Hypothalamus (tissue), 51 donors: Measurements from ENCODE around the gene CDC27.
"Not testable (repeated sequence)": the region's sequence is repeated elsewhere in the genome, so short reads cannot be mapped to it uniquely, and the experiment has no call there.

Source experiments
- DNase-seq, 51 donors: peaks; one replicate each; lab custom pipeline; 2025; lab: John Stamatoyannopoulos, UW

The CDC27 gene

GRCh38 chr17:47220531-47220999, 31.5 kb upstream of the CDC27 start:
- no peak for DNase-seq

- DNase-seq: no peak
These were observed 30.8 kb upstream of the CDC27 start for GRCh38 chr17:47219621-47220475.

DNA sequence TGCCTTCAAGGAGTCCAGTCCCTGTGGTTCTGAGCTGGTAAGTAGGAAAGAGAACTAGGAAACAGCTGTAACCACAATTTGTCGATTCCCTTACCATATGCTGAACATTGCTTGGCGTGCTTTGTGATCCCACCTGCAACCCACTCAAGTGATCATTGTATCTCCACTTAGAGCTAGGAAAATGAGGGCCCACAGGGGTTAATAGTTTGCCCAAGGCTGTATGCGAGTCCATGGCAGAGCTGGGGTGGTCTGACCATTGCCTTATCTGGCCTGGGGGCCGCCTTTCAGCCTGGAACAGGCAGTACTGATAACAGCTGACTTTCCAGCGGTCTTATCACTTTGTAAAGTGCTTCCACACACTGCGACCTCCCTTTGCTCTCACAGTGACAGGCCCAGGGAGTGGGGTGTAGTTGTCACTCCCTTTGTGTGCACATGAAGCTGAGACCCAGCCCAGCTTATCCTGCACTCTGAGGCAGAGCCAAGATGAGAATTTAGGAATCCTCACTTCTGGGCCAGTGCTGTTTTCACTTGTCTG, 29.9 kb upstream of the CDC27 start:
- DNase-seq: no peak

- not testable (repeated sequence) for DNase-seq
These were observed 28.2 kb upstream of the CDC27 start for GRCh38 chr17:47217279-47217678.

- not testable (repeated sequence) for DNase-seq
These were observed 27.7 kb upstream of the CDC27 start for GRCh38 chr17:47216821-47217220.

- no peak for DNase-seq
These were observed 25.8 kb upstream of the CDC27 start for GRCh38 chr17:47214931-47215330.

DNA sequence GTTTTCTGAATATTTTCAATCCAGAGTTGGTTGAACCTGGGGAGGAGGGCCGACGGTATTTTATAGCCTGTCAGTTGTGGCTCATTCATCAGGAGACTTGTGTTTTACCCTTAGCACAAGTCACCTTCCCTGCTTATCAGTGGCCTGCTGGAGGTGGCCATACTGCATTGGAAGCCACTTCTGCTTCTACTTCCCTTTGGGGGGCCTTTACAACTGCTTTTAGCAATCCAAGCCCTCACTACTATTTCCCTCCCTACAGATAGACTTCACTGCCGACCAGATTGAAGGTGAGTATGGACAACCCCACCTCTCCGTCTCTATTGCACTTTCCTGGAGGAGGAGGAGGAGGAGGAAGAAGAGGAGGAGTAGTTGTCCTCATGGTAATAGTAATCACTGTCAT, 24.4 kb upstream of the CDC27 start:
- no peak for DNase-seq

DNA sequence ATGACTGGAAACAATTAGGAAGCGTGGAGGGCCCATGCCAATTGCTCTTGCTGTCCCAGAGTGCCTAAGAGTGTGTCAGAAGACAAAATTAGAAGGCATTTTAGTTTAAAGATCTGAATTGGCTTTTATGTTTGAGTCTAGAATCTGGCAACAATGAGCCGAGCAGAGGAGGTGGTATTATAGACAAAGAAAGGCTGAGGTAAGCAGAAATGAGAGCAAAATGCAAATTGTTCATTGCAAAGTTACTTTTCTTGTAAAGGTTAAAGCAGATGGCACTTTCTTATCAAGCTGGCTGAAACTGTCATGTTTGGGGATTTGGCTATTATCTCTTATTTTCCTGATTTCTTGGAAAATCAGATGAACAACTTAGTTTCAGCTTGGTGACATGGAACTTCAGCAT, 23.4 kb upstream of the CDC27 start:
- no peak for DNase-seq

DNA sequence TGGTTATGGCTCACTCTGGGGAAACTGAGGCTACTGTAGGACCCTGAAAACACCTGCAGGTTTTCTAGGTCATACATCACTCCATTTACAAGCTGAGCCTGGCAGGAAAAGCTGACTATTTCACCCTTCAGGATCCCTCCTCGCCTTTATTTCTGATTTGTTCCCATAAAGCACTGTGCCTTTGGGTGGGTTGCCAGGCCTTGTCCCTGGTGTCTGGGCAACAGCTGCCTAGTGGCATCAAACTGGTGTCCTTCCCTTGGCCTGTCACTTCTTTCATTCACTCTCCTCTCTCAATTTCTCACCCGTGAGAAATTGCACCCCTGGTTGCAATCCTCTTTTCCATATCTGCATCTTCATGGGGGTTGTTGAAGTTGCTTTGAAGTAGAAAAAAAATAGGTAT, 21.7 kb upstream of the CDC27 start:
- no peak for DNase-seq

DNA sequence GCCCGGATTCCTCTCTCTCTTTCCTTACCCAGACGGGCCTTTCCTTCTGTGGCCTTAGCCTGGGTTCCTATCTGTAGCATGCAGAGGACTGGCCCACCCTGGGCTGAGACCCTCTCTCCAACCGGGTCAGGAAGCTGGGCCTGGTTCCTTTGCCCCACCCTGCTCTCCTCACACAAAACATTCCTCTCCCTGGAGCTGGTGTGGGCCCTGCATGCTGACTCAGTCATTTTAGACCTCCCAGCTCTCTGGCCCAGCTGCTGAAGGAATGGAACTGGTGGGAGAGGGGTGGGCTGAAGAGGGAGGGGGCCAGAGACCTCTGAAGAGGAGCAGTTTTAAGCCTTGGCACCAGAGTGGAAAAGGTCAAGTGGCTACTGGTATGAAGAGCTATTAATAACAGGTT, 21.0 kb upstream of the CDC27 start:
- DNase-seq: no peak

DNA sequence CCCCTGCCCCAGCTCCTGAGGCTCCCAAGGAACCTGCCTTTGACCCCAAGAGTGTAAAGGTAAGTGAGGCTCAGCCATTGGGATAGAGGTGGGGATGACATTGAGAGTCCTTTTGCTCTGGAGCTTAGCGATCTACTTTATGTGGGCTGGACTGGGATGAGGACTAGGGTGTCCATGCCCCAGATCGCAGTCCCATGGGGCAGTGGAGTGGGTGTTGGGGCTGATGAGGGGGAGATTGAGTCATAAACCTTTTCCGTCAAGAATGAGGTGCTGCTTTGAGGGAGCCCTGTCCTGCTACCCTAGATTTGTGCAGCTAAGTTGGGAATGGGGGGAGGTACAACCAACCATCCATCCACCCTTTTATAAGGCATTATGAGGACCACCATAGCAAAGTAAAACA, 20.4 kb upstream of the CDC27 start:
- no peak for DNase-seq

DNA sequence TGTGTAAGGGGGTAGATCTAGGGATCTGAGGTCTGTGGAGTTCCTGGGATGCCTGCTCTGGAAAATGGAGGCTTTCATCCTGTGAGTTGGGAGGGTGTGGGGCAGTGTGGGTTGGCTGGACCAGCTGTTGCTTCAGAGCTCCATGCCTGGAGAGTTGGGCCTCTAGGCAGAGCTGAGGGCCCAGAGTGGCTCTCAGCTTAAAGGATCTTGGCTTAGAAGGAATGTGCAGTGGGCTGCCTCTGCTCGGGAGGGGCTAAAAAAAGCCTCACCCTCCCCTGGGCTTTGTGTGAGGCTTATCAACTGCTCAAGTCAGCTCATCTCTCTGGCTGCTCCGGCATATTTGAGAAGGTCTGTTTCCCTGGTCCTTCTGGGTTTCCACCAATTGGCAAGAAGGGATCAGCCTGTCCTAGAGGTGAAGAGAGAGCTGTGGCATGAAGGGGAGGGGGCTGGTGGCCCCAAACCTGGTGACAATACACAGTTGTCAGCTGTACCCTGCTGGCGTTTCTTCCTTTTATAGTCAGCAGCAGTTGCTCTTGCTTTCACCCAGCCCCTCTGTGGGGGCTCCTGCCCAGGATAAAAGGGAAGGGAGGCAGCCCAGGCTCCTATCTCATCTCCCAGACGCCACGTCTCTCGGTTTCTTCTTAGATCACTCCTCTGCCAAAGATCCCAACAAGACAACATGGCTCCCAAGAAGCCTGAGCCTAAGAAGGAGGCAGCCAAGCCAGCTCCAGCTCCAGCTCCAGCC, 19.8 kb upstream of the CDC27 start, which contains the start of gene MYL4:
TSS of gene MYL4 (plus strand) at position 605 of the 745 bp plus-strand sequence. CDS start at position 680, 75 bp downstream.
- DNase-seq: no peak

DNA sequence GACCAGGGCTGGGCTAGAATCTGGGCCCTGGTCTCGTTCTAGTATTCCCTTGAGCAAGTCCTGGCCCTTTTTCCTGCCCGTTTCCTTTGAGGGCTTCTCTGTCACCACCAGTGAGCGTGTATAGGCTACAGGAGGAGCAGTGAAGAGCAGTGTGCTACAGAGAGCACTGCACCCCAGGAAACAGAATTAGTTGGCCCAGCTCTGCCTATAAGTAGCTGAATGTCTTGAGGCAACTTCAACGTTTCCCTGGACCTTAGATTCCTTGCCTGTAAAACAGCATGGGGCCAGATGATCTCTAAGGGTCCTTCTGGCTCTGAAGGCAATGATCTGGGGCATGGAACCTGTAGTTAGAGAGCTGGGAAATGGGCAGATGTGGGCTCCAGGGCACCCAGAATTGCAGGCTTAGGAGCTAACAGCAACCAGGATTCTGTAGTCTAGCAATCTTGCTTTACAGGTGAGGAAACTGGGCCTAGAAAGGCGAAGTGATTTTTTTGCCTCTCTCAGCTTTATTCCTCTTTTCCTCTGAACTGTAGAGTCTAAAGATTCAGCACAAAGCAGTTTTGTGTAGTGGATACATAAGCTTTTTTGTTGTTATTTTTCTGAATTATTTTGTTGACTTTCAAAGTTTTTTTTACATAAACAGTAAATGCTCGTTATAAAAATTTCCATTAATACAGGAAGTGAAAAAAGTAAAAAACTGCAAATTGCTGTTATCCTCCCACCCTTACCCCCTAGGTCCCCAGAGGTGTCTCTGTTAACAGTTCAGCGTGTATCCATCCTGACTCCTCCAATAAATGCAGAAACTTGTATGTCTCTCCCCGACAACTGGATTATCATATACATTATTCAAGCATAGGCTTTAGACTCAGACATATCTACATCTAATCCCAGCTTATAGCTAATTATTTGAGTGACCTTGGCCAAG, 18.3 kb upstream of the CDC27 start:
- DNase-seq: no peak

GRCh38 chr17:47205419-47205963, 16.4 kb upstream of the CDC27 start:
- peak in 3 of 51 donors; percentile 6 to 33 (median 12) for DNase-seq

DNA sequence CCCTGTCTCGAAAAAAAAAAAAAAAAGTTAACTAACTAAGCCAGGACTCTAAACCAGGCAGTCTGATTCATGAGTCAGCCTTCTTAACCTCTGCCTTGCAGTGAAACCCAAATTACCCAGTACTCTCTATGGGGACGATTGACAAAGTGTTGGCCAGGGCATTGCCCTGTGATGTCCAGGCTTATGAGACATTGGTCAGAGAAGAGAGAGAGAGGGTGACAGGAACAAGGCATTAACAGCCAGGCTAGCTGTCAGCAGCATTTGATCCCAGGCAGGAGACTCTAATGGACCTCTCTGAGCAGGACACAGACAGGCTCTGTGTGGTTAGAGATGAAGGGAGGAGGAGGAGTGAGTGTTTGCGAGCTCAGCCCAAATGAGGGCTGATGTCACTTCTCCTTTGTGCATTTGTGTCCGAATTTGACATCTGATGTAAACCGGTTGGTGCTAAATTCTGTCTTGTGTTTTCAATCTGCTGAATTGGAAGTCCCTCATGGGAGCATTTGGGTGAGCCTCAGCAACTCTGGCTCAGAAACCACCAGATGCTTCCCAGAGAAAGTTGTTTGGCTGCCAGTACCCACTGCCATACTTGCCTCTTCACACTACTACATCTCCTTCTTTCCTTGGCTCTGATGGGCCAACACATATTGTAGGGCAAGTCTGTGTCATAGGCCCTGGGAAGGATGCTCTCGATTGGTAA, 15.8 kb upstream of the CDC27 start:
- DNase-seq: peak in 18 of 51 donors; percentile 2 to 33 (median 18)

- no peak for DNase-seq
These were observed 15.1 kb upstream of the CDC27 start for GRCh38 chr17:47203984-47204721.

DNA sequence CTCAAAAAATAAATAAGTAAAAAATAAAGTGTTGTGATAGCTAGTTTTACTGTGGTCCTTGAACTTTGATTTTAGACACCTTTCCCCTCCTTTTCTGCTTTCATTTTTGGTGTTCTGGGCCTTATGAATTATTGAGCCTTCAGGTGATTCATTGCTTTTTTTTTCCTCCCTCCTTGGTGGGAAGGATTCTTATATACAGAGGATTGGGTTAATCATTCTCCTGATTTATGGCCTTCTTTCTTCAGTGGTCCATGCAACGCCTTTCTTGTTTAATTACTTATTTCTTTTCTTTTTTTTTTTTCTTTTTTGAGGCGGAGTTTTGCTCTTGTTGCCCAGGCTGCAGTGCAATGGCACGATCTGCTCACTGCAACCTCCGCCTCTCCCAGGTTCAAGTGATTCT, 12.1 kb upstream of the CDC27 start:
- no peak for DNase-seq

DNA sequence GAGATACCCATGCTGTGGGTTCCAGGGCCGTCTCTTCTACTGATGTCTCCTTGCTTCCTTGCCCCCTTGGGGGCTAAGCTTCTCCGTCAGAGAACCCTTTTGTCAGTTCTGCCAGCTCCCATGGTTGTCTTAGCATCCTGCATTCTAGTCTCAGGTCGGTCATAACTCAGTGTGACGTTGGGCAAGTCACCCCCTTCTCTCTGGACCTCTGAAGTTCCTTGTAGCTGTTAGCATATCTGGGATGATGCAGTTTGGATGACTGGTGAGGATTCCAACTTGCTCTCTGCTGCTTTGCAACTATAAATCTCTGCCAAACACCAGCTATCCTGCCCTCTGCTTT, 11.2 kb upstream of the CDC27 start:
- no peak for DNase-seq
